Central memory CD8-positive, alpha-beta T cell (primary cell): ENCODE data around the gene WNT3.

Experiments used
- ATAC-seq: fragments of 150-1000 bp; cut with Tn5 transposase; replicated peaks from 2 replicates; pipeline ENCODE4 v1.10.0; 2022; ENCODE audit warnings: mild to moderate bottlenecking, moderate FRiP score, moderate number of reproducible peaks; ENCODE audit not compliant: poor library complexity, severe bottlenecking; ENCODE audit errors: extremely low read depth
- DNase-seq, 2 donors: peaks; one replicate each; pipeline ENCODE4 v3.0.0; 2021; ENCODE audit warnings: low spot score in 2 of 2
- H3K27ac Mint-ChIP-seq: one replicate; pipeline ENCODE4 v1.8.0; 2022; ENCODE audit warnings: low read depth, mild to moderate bottlenecking, moderate library complexity, mixed read lengths
- H3K27me3 Mint-ChIP-seq: one replicate; pipeline ENCODE4 v1.8.0; 2022; ENCODE audit warnings: mixed read lengths
- H3K36me3 Mint-ChIP-seq: one replicate; pipeline ENCODE4 v1.8.0; 2022; ENCODE audit warnings: mild to moderate bottlenecking, moderate library complexity, mixed read lengths; ENCODE audit not compliant: insufficient read depth
- H3K4me1 Mint-ChIP-seq: one replicate; pipeline ENCODE4 v1.8.0; 2022; ENCODE audit warnings: mixed read lengths
- H3K4me3 Mint-ChIP-seq: one replicate; pipeline ENCODE4 v1.8.0; 2022; ENCODE audit warnings: mild to moderate bottlenecking, moderate library complexity, mixed read lengths
- H3K9me3 Mint-ChIP-seq: one replicate; pipeline ENCODE4 v1.8.0; 2022; ENCODE audit warnings: mixed read lengths

The WNT3 gene

DNA sequence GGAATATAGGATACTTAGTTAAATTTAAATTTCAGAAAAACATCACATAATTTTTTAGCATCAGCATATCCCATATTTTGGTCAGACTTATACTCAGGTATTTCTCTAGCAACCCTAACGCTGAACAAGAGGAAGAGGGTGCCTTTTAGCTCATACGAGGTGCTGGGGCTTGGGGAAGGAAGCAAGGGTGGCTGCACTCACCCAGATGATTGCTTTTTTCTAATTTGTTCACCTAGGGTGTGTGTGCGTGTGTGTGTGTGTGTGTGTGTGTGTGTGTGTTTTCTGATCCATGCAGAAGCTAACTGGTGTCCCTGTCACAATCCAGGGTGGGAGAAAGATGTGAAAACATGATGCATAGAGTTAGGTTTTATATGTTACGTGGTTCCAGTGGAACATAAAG, 81.2 kb downstream of the WNT3 start:
- H3K4me3 Mint-ChIP-seq, result no peak overlapping the region
- H3K9me3 Mint-ChIP-seq, result no peaks in the 10 kb centered on the region
- no peak overlapping the region for H3K27ac Mint-ChIP-seq
- no peak for ATAC-seq
- no peaks in the 10 kb centered on the region for H3K27me3 Mint-ChIP-seq
- no peak for DNase-seq
- H3K36me3 Mint-ChIP-seq, result peaks cover 17% of the 10 kb centered on the region
- H3K4me1 Mint-ChIP-seq, result no peaks in the 10 kb centered on the region

DNA sequence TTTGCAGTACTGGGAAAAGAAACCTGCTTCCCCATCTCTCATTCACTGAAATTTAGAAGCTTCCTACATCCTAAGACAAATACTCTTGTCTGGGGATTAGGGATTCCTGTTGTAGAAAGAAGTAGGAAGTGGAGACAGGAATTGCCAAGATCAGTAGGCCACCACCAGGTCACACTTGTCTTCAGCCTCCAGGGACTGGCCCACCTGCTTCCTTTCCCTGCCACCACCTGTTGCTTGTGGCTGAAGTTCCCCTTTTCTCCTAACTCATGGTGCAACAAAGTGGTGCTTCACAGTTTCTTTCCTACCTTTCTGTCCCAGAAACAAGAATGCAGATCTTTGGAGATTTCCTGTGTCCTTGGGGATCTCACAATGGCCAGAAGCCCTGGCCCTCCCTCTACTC, 82.4 kb downstream of the WNT3 start:
- no peak overlapping the region for H3K4me3 Mint-ChIP-seq
- peaks cover 18% of the 10 kb centered on the region for H3K36me3 Mint-ChIP-seq
- H3K9me3 Mint-ChIP-seq, result no peaks in the 10 kb centered on the region
- no peaks in the 10 kb centered on the region for H3K4me1 Mint-ChIP-seq
- H3K27me3 Mint-ChIP-seq, result no peaks in the 10 kb centered on the region
- H3K27ac Mint-ChIP-seq, result no peak overlapping the region
- no peak for DNase-seq
- no peak for ATAC-seq

DNA sequence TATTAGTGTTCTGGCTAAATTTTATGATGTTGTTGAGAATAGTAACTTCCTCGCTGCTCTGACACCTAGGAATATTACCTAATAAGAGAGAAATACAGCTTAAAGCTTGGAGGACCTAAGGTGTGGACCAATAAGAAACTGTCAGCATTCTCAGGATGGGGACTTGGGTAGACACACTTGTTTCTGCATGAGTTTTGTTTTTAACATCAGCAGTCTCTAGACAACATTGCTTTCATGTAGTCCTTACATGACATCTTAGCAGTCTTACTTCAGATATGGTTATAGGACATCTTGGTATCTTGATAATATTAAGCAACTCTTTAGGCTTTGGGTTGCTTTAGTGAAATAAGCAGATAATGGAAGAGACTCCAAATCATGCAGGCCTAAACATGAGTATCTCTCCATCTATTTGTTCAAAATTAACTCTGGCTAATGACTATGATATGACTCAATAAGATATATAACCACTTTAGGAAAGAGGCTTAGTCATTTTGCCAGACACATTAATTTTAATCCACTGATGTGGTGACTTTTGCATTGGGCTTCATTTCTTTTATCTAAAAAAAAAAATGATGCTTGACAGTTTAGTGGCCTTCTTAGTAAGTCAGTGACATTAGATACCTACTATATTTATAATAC, 84.5 kb downstream of the WNT3 start:
- DNase-seq (no peak), ATAC-seq (no peak)
- H3K27ac Mint-ChIP-seq, result no peak overlapping the region
- no peaks in the 10 kb centered on the region for H3K4me1 Mint-ChIP-seq
- no peaks in the 10 kb centered on the region for H3K27me3 Mint-ChIP-seq
- H3K9me3 Mint-ChIP-seq, result no peaks in the 10 kb centered on the region
- no peak overlapping the region for H3K4me3 Mint-ChIP-seq
- peaks cover 21% of the 10 kb centered on the region for H3K36me3 Mint-ChIP-seq

DNA sequence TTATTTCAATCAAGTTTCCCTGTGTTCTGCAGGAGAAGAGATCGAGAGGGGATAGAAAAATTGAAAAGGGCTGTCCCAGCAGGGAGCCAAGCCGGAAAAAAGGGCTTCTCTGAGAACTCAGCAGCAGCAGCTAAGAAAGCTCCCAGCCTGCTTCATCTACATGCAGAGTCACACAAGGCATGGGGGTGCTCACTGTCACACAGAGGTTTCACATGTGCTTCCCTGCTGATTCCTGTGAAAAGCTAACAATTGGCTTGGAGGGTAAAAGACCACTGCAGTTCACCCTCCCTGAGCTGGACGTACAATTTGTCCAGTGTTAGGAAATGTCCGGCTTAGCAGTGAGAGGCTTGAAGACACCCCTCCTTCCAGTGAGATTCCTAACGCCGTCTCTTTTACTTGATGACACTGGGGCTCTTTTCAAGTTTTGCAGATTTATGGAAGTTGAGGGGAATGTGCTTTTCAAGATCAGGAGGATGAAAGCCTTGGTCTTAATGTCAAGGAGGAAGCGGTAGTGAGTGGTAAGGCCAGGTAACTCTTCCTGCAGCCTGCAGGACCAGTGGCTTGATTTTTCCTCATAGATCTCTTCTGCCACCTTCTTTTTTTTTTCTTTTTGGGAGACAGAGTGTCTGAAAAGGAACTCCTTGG, 85.6 kb downstream of the WNT3 start:
- no peak overlapping the region for H3K27ac Mint-ChIP-seq
- ATAC-seq (no peak), DNase-seq (no peak)
- H3K9me3 Mint-ChIP-seq, result no peaks in the 10 kb centered on the region
- no peak overlapping the region for H3K4me3 Mint-ChIP-seq
- peaks cover 21% of the 10 kb centered on the region for H3K36me3 Mint-ChIP-seq
- no peaks in the 10 kb centered on the region for H3K4me1 Mint-ChIP-seq
- no peaks in the 10 kb centered on the region for H3K27me3 Mint-ChIP-seq

DNA sequence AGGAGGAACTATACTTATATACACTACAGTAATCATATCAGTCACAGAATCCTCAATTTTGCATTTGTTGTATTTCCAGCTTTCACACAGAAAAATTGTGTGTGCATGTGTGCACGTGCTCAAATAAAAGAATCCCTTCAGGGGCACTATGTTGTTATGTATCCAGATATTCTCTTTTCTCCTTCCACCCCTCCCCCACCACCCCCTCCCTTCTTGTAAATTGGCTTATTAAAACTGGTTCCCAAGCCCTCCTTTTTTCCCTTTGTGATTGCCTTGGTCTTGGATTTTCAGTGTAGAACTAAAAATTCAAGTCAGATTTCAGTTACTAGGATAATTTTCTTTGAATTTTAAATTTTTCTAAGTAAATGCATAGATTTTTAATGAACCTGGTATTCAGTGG, 86.3 kb downstream of the WNT3 start:
- Mint-ChIP-seq H3K4me3 (no peak overlapping the region), H3K4me1 (no peaks in the 10 kb centered on the region), H3K27me3 (no peaks in the 10 kb centered on the region), H3K36me3 (peaks cover 18% of the 10 kb centered on the region), H3K27ac (no peak overlapping the region), H3K9me3 (no peaks in the 10 kb centered on the region)
- ATAC-seq (no peak), DNase-seq (no peak)

DNA sequence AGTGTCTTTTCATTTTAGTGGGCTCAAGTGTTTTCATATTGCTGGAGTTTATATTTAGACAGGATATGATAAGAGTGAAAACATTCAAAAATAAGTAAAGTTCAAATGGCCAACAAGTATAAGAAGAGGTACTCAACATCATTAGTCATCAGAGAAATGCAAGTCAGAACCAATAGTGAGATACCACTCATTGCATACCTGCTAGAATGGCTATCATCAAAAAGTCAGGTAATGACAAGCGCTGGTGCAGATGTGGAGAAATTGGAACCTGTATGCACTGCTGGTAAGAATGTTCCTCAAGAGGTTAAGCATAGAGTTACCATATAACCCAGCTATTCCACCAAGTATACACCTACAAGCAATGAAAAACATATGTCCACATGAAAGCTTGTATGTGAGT, 87.8 kb downstream of the WNT3 start:
- Mint-ChIP-seq H3K36me3 (peaks cover 21% of the 10 kb centered on the region), H3K27ac (no peak overlapping the region), H3K4me1 (no peaks in the 10 kb centered on the region), H3K9me3 (no peaks in the 10 kb centered on the region), H3K27me3 (no peaks in the 10 kb centered on the region), H3K4me3 (no peak overlapping the region)
- DNase-seq (no peak), ATAC-seq (no peak)

DNA sequence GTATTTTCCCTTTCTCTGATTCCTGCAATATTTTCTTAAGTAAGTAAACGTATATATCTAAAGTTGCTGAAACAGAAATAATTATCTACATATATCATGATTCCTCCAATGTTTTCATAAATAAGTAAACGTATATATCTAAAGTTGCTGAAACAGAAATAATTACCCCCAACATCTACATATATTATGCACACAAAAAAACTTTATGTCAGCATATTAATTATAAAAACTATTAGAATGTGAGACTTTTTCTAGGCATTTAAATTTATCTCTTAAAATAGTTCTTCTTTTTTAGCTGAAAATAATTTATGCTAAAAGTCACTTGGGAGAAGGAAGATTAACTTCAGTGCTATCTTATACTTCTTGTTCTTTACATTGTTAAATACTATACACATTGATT, 88.5 kb downstream of the WNT3 start:
- Mint-ChIP-seq H3K36me3 (peaks cover 18% of the 10 kb centered on the region), H3K27me3 (no peaks in the 10 kb centered on the region), H3K4me3 (no peak overlapping the region), H3K9me3 (no peaks in the 10 kb centered on the region), H3K4me1 (no peaks in the 10 kb centered on the region), H3K27ac (no peak overlapping the region)
- ATAC-seq (no peak), DNase-seq (no peak)

DNA sequence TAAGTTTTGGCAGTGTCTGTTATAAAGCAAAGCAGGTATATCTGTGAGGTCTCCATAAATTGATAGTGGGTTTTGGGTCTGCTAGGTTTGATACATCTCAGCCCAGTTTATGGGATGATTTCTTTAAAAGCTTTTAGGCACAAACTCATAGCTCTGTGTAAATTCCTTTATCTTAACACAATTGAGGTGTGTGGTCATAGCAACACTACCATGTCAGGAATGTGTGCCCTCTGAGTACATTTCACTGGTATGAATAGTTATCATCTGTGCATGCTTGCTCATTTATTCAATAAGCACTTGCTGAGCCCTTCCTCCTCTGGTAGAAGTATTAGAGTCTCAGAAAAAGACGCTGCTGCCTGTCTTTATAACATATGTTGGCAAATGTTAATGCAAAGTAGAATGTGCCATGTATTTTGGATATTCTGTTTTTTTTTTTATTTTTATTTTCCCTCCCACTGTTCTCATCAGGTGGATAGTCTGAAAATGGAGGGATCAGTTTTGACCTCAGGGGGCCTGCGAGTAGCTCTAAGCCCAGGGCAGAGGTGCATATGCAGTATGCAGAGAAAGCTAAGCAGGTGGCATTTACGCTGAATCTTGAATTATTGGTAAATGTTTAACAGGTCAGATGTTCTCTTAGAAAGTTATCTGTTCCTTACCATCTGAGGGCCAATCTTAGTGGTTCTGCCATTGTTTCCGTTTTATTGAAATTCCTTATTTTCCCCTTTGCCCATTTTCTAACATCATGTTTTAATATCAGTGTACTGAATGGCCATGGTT, 90.7 kb downstream of the WNT3 start:
- Mint-ChIP-seq H3K4me1 (no peaks in the 10 kb centered on the region), H3K27me3 (no peaks in the 10 kb centered on the region), H3K9me3 (no peaks in the 10 kb centered on the region), H3K4me3 (no peak overlapping the region), H3K27ac (no peak overlapping the region), H3K36me3 (peaks cover 18% of the 10 kb centered on the region)
- ATAC-seq (no peak), DNase-seq (no peak)

DNA sequence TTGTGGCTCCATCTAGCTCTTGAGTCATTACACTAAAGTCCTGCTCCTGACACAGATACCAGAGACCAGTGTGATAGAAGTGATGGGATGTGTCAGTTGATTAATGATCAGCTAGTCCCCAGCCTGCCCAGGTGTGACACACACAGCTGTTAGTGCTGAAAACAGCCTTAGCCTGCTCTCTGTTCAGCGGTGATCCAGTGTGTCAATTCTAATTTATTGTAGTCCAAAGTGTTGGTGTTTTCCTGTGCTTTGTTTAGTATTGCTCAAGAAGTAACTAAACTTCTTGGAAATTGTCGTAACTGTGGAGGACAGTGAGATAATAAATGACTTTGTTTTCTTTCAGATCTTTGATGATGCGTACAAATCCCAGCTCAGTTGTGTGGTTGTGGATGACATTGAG, 92.3 kb downstream of the WNT3 start:
- Mint-ChIP-seq H3K27me3 (no peaks in the 10 kb centered on the region), H3K4me1 (no peaks in the 10 kb centered on the region), H3K27ac (no peak overlapping the region), H3K4me3 (no peak overlapping the region), H3K36me3 (peaks cover 20% of the 10 kb centered on the region), H3K9me3 (no peaks in the 10 kb centered on the region)
- no peak for DNase-seq
- ATAC-seq, result no peak

DNA sequence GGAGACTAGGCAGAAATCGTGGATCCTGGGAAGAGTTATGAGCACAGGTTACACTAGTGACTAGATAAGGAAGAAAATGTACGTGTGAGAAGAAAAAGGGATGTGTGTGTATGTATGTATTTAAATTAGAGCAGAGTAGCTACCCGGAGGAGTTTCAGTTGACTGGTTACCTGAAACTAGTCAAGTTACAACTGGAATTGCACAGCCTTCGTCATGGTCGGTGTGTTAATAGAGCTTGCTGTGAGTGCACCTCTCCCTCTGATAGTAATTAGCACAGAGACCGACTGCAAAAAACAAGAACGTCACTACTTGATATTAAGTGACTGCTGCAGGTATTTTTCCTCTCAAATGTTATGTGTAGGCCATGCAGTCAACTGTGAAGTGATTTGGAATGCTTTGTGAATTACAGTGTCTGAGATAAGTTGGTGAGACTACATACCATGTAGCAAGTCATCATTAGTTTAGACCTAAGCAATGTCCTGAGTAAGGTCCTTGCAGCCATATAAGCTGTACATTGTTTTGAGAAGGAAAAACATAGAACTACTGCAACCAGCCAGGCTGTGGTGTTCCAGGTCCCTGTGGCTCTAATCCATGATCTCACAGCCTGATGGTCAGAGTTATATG, 95.7 kb downstream of the WNT3 start:
- DNase-seq (no peak), ATAC-seq (no peak)
- H3K27me3 Mint-ChIP-seq, result no peaks in the 10 kb centered on the region
- peaks cover 13% of the 10 kb centered on the region for H3K36me3 Mint-ChIP-seq
- no peaks in the 10 kb centered on the region for H3K4me1 Mint-ChIP-seq
- H3K27ac Mint-ChIP-seq, result no peak overlapping the region
- H3K4me3 Mint-ChIP-seq, result no peak overlapping the region
- H3K9me3 Mint-ChIP-seq, result no peaks in the 10 kb centered on the region

DNA sequence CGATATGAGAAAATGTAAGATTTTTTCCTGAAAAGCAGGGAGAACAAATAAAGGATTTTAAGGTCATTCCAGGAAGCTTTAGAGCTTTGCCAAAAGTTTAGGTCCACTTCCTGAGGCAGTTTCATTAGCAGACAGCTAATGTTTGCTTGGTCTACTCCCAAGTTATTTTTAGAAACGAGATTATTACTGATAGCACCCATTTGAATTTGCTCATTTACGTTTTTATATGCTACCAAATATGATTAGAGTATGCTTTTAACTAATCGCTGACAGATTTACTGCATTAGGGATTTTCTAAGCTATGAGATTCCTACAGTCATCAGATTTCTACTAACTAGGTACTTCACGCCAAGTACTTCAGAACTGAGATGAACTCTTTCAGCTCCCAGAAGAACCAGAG, 98.1 kb downstream of the WNT3 start:
- H3K36me3 Mint-ChIP-seq, result peaks cover 14% of the 10 kb centered on the region

DNA sequence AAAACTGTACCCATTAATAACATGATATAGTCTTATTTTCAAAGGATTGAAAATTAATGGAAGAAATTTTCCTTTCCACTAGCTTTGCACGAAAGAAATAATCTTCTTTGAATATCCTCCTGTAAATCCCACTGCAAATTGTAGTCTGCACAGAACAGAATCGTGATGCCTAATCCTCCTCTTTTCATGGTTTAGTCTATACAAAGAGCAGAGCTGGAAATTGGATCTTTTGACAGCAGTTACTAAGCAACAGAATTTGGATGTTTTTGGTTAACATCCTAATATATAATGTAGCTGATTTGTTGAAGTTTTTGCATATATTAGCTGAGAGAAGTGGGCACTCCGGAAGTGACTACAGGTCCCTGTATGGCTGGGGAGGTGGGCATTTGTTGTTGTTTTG, 98.6 kb downstream of the WNT3 start:
- H3K27ac Mint-ChIP-seq, result no peak overlapping the region
- H3K9me3 Mint-ChIP-seq, result no peaks in the 10 kb centered on the region
- no peak overlapping the region for H3K4me3 Mint-ChIP-seq
- DNase-seq (no peak), ATAC-seq (no peak)
- no peaks in the 10 kb centered on the region for H3K4me1 Mint-ChIP-seq
- H3K27me3 Mint-ChIP-seq, result no peaks in the 10 kb centered on the region
- peaks cover 14% of the 10 kb centered on the region for H3K36me3 Mint-ChIP-seq

More for the DNA sequence above, 98.1 kb downstream of the WNT3 start:
- no peaks in the 10 kb centered on the region for H3K27me3 Mint-ChIP-seq
- DNase-seq, result no peak
- ATAC-seq, result no peak
- H3K4me1 Mint-ChIP-seq, result no peaks in the 10 kb centered on the region
- H3K9me3 Mint-ChIP-seq, result no peaks in the 10 kb centered on the region
- no peak overlapping the region for H3K27ac Mint-ChIP-seq
- H3K4me3 Mint-ChIP-seq, result no peak overlapping the region

DNA sequence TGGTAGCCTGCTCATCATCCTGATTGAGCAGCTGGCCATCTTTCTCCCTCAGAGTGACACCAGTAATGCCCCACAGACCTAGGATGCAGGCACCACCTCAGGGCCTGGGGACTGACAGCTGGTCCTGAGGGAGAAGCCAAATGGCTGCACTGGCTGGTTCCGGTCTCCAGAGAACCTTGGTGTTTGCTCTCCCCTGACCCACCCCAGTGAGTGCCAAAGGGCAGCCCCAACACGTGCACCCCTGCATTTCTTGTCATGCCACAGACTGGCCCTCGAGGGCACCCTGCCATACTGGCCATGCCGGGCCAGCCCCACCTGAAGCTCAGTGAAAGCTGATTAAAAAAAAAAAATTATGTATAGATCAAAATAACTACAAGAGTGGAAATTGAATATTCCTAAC, 100.5 kb downstream of the WNT3 start:
- Mint-ChIP-seq H3K4me3 (no peak overlapping the region), H3K4me1 (peaks cover 2% of the 10 kb centered on the region)

More for the DNA sequence above, 100.5 kb downstream of the WNT3 start:
- H3K9me3 Mint-ChIP-seq, result no peaks in the 10 kb centered on the region
- DNase-seq, result no peak
- no peak for ATAC-seq
- no peaks in the 10 kb centered on the region for H3K27me3 Mint-ChIP-seq
- no peak overlapping the region for H3K27ac Mint-ChIP-seq
- peaks cover 18% of the 10 kb centered on the region for H3K36me3 Mint-ChIP-seq
